RWPE2 (cell line): ENCODE measurements around the gene TRMT10B.

Experiments
- ATAC-seq: fragments of 200-7000 bp; cut with Tn5 transposase; 3 replicates; pipeline ENCODE4 v1.9.1; 2021; ENCODE audit warnings: low read depth
- DNase-seq: peaks from one replicate; pipeline ENCODE4 v3.0.0-alpha.2; 2020; ENCODE audit warnings: low spot score
- H3K27ac ChIP-seq: fragments of 450-650 bp; 2 replicates; pipeline ENCODE4 v1.5.1; 2017; ENCODE audit warnings: mild to moderate bottlenecking; ENCODE audit not compliant: poor library complexity, severe bottlenecking
- H3K27me3 ChIP-seq: fragments of 250-450 bp; sonication (Bioruptor Pico); 2 replicates; pipeline ENCODE4 v1.5.1; 2021; ENCODE audit warnings: mild to moderate bottlenecking, moderate library complexity; ENCODE audit not compliant: insufficient read depth, poor library complexity, severe bottlenecking
- H3K36me3 ChIP-seq: fragments of 250-450 bp; sonication (Bioruptor Pico); 2 replicates; pipeline ENCODE4 v1.5.1; 2020; ENCODE audit warnings: low read depth, mild to moderate bottlenecking, moderate library complexity
- H3K4me1 ChIP-seq: fragments of 250-450 bp; sonication (Bioruptor Pico); 2 replicates; pipeline ENCODE4 v1.5.1; 2021; ENCODE audit warnings: mild to moderate bottlenecking, moderate library complexity; ENCODE audit not compliant: insufficient read depth, poor library complexity, severe bottlenecking
- H3K4me3 ChIP-seq: fragments of 250-450 bp; sonication (Bioruptor Pico); 2 replicates; pipeline ENCODE4 v1.5.1; 2021; ENCODE audit warnings: mild to moderate bottlenecking, moderate library complexity; ENCODE audit not compliant: severe bottlenecking
- H3K9me3 ChIP-seq: fragments of 250-450 bp; sonication (Bioruptor Pico); 2 replicates; pipeline ENCODE4 v1.5.1; 2021; ENCODE audit warnings: mild to moderate bottlenecking, moderate library complexity; ENCODE audit not compliant: severe bottlenecking
- CTCF ChIP-seq: fragments of 450-650 bp; IDR thresholded peaks from one replicate; pipeline ENCODE4 v1.5.1; 2017; ENCODE audit warnings: mild to moderate bottlenecking, moderate library complexity; ENCODE audit not compliant: poor library complexity, severe bottlenecking

TRMT10B gene

GRCh38 chr9:37787059-37787458 is 33.5 kb downstream of the TRMT10B start:
- Histone ChIP-seq H3K4me3 (no peak overlapping the region), H3K27ac (no peak overlapping the region), H3K27me3 (no peaks in the 10 kb centered on the region), H3K9me3 (no peaks in the 10 kb centered on the region), H3K36me3 (peaks cover 20% of the 10 kb centered on the region), H3K4me1 (peaks cover 8% of the 10 kb centered on the region)
- no peak for DNase-seq
- TF ChIP-seq CTCF = no peak
- no peak for ATAC-seq

- Histone ChIP-seq H3K4me1 (peaks cover 8% of the 10 kb centered on the region), H3K27ac (no peak overlapping the region), H3K9me3 (no peaks in the 10 kb centered on the region), H3K4me3 (no peak overlapping the region), H3K27me3 (no peaks in the 10 kb centered on the region), H3K36me3 (peaks cover 8% of the 10 kb centered on the region)
- ATAC-seq (no peak), DNase-seq (no peak)
- TF ChIP-seq CTCF = no peak
Measured at GRCh38 chr9:37788332-37788731, 34.7 kb downstream of the TRMT10B start.

- ATAC-seq (no peak), DNase-seq (no peak)
- Histone ChIP-seq H3K27me3 (no peaks in the 10 kb centered on the region), H3K9me3 (no peaks in the 10 kb centered on the region), H3K4me1 (peaks cover 4% of the 10 kb centered on the region), H3K36me3 (no peaks in the 10 kb centered on the region), H3K27ac (no peak overlapping the region), H3K4me3 (no peak overlapping the region)
- no peak for TF ChIP-seq CTCF
Measured at GRCh38 chr9:37790096-37790495, 36.5 kb downstream of the TRMT10B start.

- Histone ChIP-seq H3K27ac (no peak overlapping the region), H3K27me3 (no peaks in the 10 kb centered on the region), H3K9me3 (no peaks in the 10 kb centered on the region), H3K4me1 (no peaks in the 10 kb centered on the region), H3K36me3 (no peaks in the 10 kb centered on the region), H3K4me3 (no peak overlapping the region)
- ATAC-seq (no peak), DNase-seq (no peak)
- no peak for TF ChIP-seq CTCF
Measured at GRCh38 chr9:37792122-37792521, 38.5 kb downstream of the TRMT10B start.

- ATAC-seq (no peak), DNase-seq (no peak)
- Histone ChIP-seq H3K4me1 (no peaks in the 10 kb centered on the region), H3K27me3 (no peaks in the 10 kb centered on the region), H3K4me3 (no peak overlapping the region), H3K27ac (no peak overlapping the region), H3K36me3 (no peaks in the 10 kb centered on the region), H3K9me3 (no peaks in the 10 kb centered on the region)
- TF ChIP-seq CTCF = no peak
Measured at GRCh38 chr9:37796232-37796631, 42.6 kb downstream of the TRMT10B start.
